Measurements from ENCODE around the gene ACSS3.

DNA sequence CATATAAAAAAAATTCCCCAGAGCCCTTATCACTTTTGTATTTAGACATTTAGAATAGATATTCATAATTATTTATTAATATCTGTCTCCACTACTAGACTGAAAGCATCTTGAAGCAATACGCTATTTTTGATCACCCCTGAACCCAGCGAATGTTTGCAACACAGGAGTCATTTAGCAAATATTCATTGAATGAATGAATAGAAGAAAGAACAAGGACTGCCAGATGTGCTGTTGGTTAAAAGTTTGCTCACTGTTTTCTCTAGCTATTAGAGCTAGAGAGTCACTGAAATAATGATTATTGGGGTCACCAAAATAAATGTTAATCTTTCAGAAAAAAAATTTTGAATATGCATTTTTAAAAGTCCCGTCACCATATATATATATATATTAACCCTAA lies 174.3 kb downstream of the ACSS3 start:
- TF ChIP-seq CTCF (IDR thresholded peaks at IDR 0.05) (no peak), EZH2 (IDR thresholded peaks at IDR 0.05; ENCODE audit: borderline replicate concordance, insufficient read depth, low read depth, low read length, poor library complexity, severe bottlenecking) (no peak)
